Body of pancreas (tissue), 4 donors: ENCODE measurements around the gene NTSR1.

Experiments used
- POLR2A ChIP-seq, 3 donors: fragments of 450-650 bp; IDR thresholded peaks; one replicate each; pipeline ENCODE4 v1.6.1; 2016; ENCODE audit warnings: antibody characterized with exemption in 3 of 3, mild to moderate bottlenecking in 2 of 3
- TF ChIP-seq, protein P1 (sequence below), 7 experiments: fragments of 450-650 bp in 4 of 7; fragments of 200-600 bp in 3 of 7; sonication (generic) in 3 of 7; IDR thresholded peaks; one replicate each; pipeline ENCODE4 v1.5.1; 2016 to 2019; ENCODE audit warnings: antibody characterized with exemption in 7 of 7

DNA sequence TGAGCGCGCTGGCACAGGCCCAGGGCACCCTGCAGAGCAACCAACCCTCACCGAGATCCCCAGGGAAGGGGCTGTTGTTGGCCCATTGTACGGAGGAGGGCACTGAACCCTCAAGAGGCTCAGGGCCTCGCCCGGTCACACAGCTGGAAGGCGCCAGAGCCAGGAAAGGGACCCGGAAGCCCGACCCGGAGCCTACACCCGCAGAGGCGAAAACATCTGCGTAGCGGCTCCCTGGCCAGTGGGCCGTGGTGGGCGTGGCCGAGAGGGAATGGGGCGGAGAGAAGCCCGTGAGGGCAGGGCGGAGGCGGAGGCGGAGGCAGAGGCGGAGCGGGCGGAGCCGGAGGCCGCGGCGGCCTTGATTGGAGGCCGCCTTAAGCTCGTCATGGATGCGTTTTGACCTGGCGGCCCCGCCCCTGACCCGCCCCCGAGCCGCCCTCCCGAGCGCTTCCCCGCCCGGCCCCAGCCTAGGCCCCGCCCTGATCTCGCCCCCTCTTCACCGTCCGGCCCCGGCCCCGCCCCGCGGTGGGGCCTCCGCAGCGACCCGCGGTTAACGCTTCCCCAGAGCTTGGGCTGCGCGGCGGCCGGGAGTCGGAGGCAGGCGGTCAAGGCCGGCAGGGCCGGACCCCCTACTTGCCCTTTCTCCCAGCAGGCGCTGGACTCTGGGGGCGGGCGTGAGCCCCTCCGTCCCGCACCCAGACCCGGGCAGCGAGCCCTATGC lies 85.5 kb downstream of the NTSR1 start:
- peak; percentile 43 to 92 (median 89) for TF ChIP-seq POLR2A (IDR thresholded peaks at IDR 0.05)
- TF ChIP-seq, protein P1, sequence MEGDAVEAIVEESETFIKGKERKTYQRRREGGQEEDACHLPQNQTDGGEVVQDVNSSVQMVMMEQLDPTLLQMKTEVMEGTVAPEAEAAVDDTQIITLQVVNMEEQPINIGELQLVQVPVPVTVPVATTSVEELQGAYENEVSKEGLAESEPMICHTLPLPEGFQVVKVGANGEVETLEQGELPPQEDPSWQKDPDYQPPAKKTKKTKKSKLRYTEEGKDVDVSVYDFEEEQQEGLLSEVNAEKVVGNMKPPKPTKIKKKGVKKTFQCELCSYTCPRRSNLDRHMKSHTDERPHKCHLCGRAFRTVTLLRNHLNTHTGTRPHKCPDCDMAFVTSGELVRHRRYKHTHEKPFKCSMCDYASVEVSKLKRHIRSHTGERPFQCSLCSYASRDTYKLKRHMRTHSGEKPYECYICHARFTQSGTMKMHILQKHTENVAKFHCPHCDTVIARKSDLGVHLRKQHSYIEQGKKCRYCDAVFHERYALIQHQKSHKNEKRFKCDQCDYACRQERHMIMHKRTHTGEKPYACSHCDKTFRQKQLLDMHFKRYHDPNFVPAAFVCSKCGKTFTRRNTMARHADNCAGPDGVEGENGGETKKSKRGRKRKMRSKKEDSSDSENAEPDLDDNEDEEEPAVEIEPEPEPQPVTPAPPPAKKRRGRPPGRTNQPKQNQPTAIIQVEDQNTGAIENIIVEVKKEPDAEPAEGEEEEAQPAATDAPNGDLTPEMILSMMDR (IDR thresholded peaks at IDR 0.05): peak in 1 of 7 experiments; percentile 3
